ENCODE results near the gene SEZ6L. TPM values are rescaled to one million over a fixed set of nuclear protein-coding genes. Genes with fewer than 3 reads are reported as not detected.

Gene SEZ6L
- total RNA-seq, 1 experiment from 2014 or later = not detected

- Histone ChIP-seq H3K9me2 (ENCODE audit: insufficient read depth) (no peaks in the 10 kb centered on the region), H2AFZ (ENCODE audit: low read depth, low read length, poor library complexity, severe bottlenecking) (peak overlapping the region; percentile 29), H3K79me2 (ENCODE audit: insufficient read depth, low read length) (no peaks in the 10 kb centered on the region), H3K36me3 (ENCODE audit: control insufficient read depth in 1 of 2, insufficient read depth in 2 of 2, low read length in 2 of 2) (no peaks in the 10 kb centered on the region), H3K4me1 (ENCODE audit: control insufficient read depth in 1 of 2, insufficient read depth in 2 of 2, low read length in 2 of 2) (no peaks in the 10 kb centered on the region), H3K9ac (ENCODE audit: low read length) (no peak overlapping the region), H3K27me3 (ENCODE audit: insufficient read depth, low read length) (peaks cover 9% of the 10 kb centered on the region; the same call in 1 of the 2 replicates), H3K9me3 (ENCODE audit: control insufficient read depth in 1 of 2, insufficient read depth in 1 of 2, low read depth in 1 of 2, low read length in 2 of 2) (no peaks in the 10 kb centered on the region), H4K20me1 (ENCODE audit: insufficient read depth) (no peaks in the 10 kb centered on the region), H3K27ac (ENCODE audit: low read depth, low read length) (no peak overlapping the region), H3K4me2 (ENCODE audit: low read length) (no peak overlapping the region), H3K4me3 (replicated peaks in 1 of 2; ENCODE audit: low read depth in 1 of 2, low read length in 2 of 2) (no peak overlapping the region)
- intact Hi-C loops (cut with micrococcal nuclease) = loop anchor here (1.0 kb wide), 1 partner anchor 63 kb away; no protein-coding TSS in a partner anchor
- ChIA-PET CTCF (interaction anchor here (1.0 to 3.2 kb wide), 2 partner anchors 62 to 267 kb away, joined by 4 to 15 read pairs; no protein-coding TSS in a partner anchor), RAD21 (ENCODE audit: low non-redundant PET in 1 of 2, low total read pairs in 2 of 2, uncharacterized antibody in 2 of 2, unreplicated experiment in 2 of 2) (no interaction called here), POLR2A (no interaction called here)
- peak; percentile 75 for TF ChIP-seq RAD21 (IDR thresholded peaks at IDR 0.05; ENCODE audit: low read depth)
- TF ChIP-seq, protein P1, sequence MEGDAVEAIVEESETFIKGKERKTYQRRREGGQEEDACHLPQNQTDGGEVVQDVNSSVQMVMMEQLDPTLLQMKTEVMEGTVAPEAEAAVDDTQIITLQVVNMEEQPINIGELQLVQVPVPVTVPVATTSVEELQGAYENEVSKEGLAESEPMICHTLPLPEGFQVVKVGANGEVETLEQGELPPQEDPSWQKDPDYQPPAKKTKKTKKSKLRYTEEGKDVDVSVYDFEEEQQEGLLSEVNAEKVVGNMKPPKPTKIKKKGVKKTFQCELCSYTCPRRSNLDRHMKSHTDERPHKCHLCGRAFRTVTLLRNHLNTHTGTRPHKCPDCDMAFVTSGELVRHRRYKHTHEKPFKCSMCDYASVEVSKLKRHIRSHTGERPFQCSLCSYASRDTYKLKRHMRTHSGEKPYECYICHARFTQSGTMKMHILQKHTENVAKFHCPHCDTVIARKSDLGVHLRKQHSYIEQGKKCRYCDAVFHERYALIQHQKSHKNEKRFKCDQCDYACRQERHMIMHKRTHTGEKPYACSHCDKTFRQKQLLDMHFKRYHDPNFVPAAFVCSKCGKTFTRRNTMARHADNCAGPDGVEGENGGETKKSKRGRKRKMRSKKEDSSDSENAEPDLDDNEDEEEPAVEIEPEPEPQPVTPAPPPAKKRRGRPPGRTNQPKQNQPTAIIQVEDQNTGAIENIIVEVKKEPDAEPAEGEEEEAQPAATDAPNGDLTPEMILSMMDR (IDR thresholded peaks at IDR 0.05 in 2 of 3, conservative IDR thresholded peaks at IDR 0.05 in 1 of 3; ENCODE audit: borderline replicate concordance in 1 of 3, insufficient read depth in 1 of 3, low read depth in 2 of 3, low read length in 2 of 3) = peak; percentile 56 to 69 (median 64)
- TF ChIP-seq, protein P2, sequence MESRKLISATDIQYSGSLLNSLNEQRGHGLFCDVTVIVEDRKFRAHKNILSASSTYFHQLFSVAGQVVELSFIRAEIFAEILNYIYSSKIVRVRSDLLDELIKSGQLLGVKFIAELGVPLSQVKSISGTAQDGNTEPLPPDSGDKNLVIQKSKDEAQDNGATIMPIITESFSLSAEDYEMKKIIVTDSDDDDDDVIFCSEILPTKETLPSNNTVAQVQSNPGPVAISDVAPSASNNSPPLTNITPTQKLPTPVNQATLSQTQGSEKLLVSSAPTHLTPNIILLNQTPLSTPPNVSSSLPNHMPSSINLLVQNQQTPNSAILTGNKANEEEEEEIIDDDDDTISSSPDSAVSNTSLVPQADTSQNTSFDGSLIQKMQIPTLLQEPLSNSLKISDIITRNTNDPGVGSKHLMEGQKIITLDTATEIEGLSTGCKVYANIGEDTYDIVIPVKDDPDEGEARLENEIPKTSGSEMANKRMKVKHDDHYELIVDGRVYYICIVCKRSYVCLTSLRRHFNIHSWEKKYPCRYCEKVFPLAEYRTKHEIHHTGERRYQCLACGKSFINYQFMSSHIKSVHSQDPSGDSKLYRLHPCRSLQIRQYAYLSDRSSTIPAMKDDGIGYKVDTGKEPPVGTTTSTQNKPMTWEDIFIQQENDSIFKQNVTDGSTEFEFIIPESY (IDR thresholded peaks at IDR 0.05; ENCODE audit: extremely low read depth, insufficient replicate concordance, low read length) = no peak
- peak; percentile 41 for DNase-seq (ENCODE audit: low read depth, low spot score)
- ATAC-seq = peak; percentile 94
- BruUV-seq (replicated peaks) = no TSS peak
These were observed 229.5 kb downstream of the SEZ6L start for GRCh38 chr22:26398741-26399153.

DNA sequence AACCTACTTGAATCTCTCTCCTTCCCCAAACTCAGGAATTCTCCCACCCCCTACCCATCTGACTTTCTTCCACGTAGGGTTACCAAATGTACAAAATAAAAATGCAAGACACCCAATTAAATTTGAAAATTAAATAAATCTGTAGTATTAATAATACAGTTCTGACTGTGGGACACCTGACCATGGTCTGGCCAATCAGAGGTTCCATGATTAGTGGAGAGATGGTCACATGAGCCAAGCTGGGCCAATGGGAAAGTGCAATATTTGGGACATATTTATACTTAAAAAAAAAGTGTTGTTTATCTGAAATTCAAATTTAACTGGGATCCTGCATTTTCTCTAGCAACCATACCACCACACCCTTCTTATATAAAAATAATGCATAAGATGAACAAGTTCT is 230.0 kb downstream of the SEZ6L start:
- intact Hi-C loops (cut with micrococcal nuclease) = no loop called here
- no peak for ATAC-seq
- BruUV-seq (replicated peaks) = no TSS peak
- ChIA-PET CTCF (interaction anchor here (0.6 to 3.2 kb wide), 3 partner anchors 42 to 266 kb away, joined by 4 to 15 read pairs (median 4); no protein-coding TSS in a partner anchor), POLR2A (no interaction called here), RAD21 (ENCODE audit: low non-redundant PET in 1 of 2, low total read pairs in 2 of 2, uncharacterized antibody in 2 of 2, unreplicated experiment in 2 of 2) (no interaction called here)
- no peak overlapping the region for H3K4me2 ChIP-seq (ENCODE audit: low read length)
- H3K4me1 ChIP-seq (ENCODE audit: control insufficient read depth in 1 of 2, insufficient read depth in 2 of 2, low read length in 2 of 2) = no peaks in the 10 kb centered on the region
- no peaks in the 10 kb centered on the region for H3K9me2 ChIP-seq (ENCODE audit: insufficient read depth)
- H3K27ac ChIP-seq (ENCODE audit: low read depth, low read length) = no peak overlapping the region
- no peaks in the 10 kb centered on the region for H4K20me1 ChIP-seq (ENCODE audit: insufficient read depth)
- no peak for TF ChIP-seq RAD21 (IDR thresholded peaks at IDR 0.05; ENCODE audit: low read depth)
- no peak for TF ChIP-seq ZNF274 (IDR thresholded peaks at IDR 0.05; ENCODE audit: low read depth, low read length)
- no peak for TF ChIP-seq ZFX (IDR thresholded peaks at IDR 0.05)
- no peak for TF ChIP-seq EGR1 (IDR thresholded peaks at IDR 0.05; ENCODE audit: low read depth)
- TF ChIP-seq, protein P3, sequence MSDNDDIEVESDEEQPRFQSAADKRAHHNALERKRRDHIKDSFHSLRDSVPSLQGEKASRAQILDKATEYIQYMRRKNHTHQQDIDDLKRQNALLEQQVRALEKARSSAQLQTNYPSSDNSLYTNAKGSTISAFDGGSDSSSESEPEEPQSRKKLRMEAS (IDR thresholded peaks at IDR 0.05) = no peak
- TF ChIP-seq EZH2phosphoT487 (IDR thresholded peaks at IDR 0.05; ENCODE audit: borderline replicate concordance) = no peak
- no peak for TF ChIP-seq SIN3A (IDR thresholded peaks at IDR 0.05; ENCODE audit: low read depth)
- no peak for TF ChIP-seq POLR2AphosphoS5 (IDR thresholded peaks at IDR 0.05; ENCODE audit: low read depth, low read length)
- TF ChIP-seq ELF1 (IDR thresholded peaks at IDR 0.05; ENCODE audit: borderline replicate concordance, low read depth) = no peak
- no peak for TF ChIP-seq SP1 (IDR thresholded peaks at IDR 0.05; ENCODE audit: low read depth)
- TF ChIP-seq CBX3 (IDR thresholded peaks at IDR 0.05; ENCODE audit: low read depth) = no peak
- no peak for TF ChIP-seq TCF7L2 (IDR thresholded peaks at IDR 0.05; ENCODE audit: borderline replicate concordance, extremely low read depth, insufficient read depth, insufficient read length)
- H3K9ac ChIP-seq (ENCODE audit: low read length) = no peak overlapping the region
- H3K79me2 ChIP-seq (ENCODE audit: insufficient read depth, low read length) = no peaks in the 10 kb centered on the region
- H3K36me3 ChIP-seq (ENCODE audit: control insufficient read depth in 1 of 2, insufficient read depth in 2 of 2, low read length in 2 of 2) = no peaks in the 10 kb centered on the region
- DNase-seq (ENCODE audit: low read depth, low spot score) = no peak
- no peaks in the 10 kb centered on the region for H3K9me3 ChIP-seq (ENCODE audit: control insufficient read depth in 1 of 2, insufficient read depth in 1 of 2, low read depth in 1 of 2, low read length in 2 of 2)
- H3K4me3 ChIP-seq (replicated peaks in 1 of 2; ENCODE audit: low read depth in 1 of 2, low read length in 2 of 2) = no peak overlapping the region
- H3K27me3 ChIP-seq (ENCODE audit: insufficient read depth, low read length) = peaks cover 9% of the 10 kb centered on the region; the same call in 1 of the 2 replicates
- peak overlapping the region; percentile 29 for H2AFZ ChIP-seq (ENCODE audit: low read depth, low read length, poor library complexity, severe bottlenecking)

Data from HCT116 (cell line).